Stomach smooth muscle (tissue), 2 donors: ENCODE data around the gene MTF2.
"Not testable (repeated sequence)": the region's sequence is repeated elsewhere in the genome, so short reads cannot be mapped to it uniquely, and the experiment has no call there.

Experiments
- H3K27ac ChIP-seq: one replicate; pipeline ENCODE4 v1.7.0; 2013; ENCODE audit warnings: mild to moderate bottlenecking, low read length, inconsistent platforms
- H3K27me3 ChIP-seq, 2 donors: one replicate each; pipeline ENCODE4 v1.7.0; 2013; ENCODE audit warnings: low read length in 2 of 2; ENCODE audit not compliant: insufficient read depth in 2 of 2, control insufficient read depth in 1 of 2
- H3K36me3 ChIP-seq, 2 donors: one replicate each; pipeline ENCODE4 v1.7.0; 2013; ENCODE audit warnings: low read length in 2 of 2; ENCODE audit not compliant: control insufficient read depth in 2 of 2, insufficient read depth in 2 of 2
- H3K4me1 ChIP-seq: one replicate; pipeline ENCODE4 v1.7.0; 2013; ENCODE audit warnings: low read length; ENCODE audit not compliant: control insufficient read depth, insufficient read depth
- H3K4me3 ChIP-seq, 2 donors: one replicate each; pipeline ENCODE4 v1.7.0; 2013; ENCODE audit warnings: low read length in 2 of 2
- H3K9ac ChIP-seq, 2 donors: one replicate each; pipeline ENCODE4 v1.7.0; 2013; ENCODE audit warnings: low read length in 2 of 2, mild to moderate bottlenecking in 1 of 2
- H3K9me3 ChIP-seq, 2 donors: one replicate each; pipeline ENCODE4 v1.7.0; 2013; ENCODE audit warnings: low read length in 2 of 2; ENCODE audit not compliant: control insufficient read depth in 2 of 2
- donor health status: healthy.
- donor health status: Pancreatic carcinoma.

MTF2 gene

GRCh38 chr1:93142161-93142560 lies 63.1 kb downstream of the MTF2 start:
- Histone ChIP-seq H3K4me1 (no peaks in the 10 kb centered on the region), H3K27me3 (no peaks in the 10 kb centered on the region), H3K9ac (no peak overlapping the region), H3K27ac (no peak overlapping the region), H3K9me3 (no peaks in the 10 kb centered on the region), H3K36me3 (peaks cover 0 to 7% of the 10 kb centered on the region in 2 donors), H3K4me3 (no peak overlapping the region)

GRCh38 chr1:93143136-93143535 lies 64.1 kb downstream of the MTF2 start:
- H3K9ac ChIP-seq, result no peak overlapping the region
- H3K4me3 ChIP-seq, result no peak overlapping the region
- no peaks in the 10 kb centered on the region for H3K4me1 ChIP-seq
- H3K27ac ChIP-seq, result no peak overlapping the region
- H3K27me3 ChIP-seq, result no peaks in the 10 kb centered on the region
- no peaks in the 10 kb centered on the region for H3K9me3 ChIP-seq
- H3K36me3 ChIP-seq, result no peaks in the 10 kb centered on the region

GRCh38 chr1:93143769-93144168 lies 64.7 kb downstream of the MTF2 start:
- Histone ChIP-seq H3K27ac (no peak overlapping the region), H3K4me3 (no peak overlapping the region), H3K36me3 (peaks cover 2 to 6% of the 10 kb centered on the region in 2 donors), H3K9me3 (no peaks in the 10 kb centered on the region), H3K9ac (no peak overlapping the region), H3K4me1 (no peaks in the 10 kb centered on the region), H3K27me3 (no peaks in the 10 kb centered on the region)

GRCh38 chr1:93148001-93148400 lies 68.9 kb downstream of the MTF2 start:
- no peak overlapping the region for H3K4me3 ChIP-seq
- H3K9me3 ChIP-seq, result no peaks in the 10 kb centered on the region
- no peaks in the 10 kb centered on the region for H3K4me1 ChIP-seq
- no peak overlapping the region for H3K9ac ChIP-seq
- no peaks in the 10 kb centered on the region for H3K27me3 ChIP-seq
- peaks cover 7 to 15% of the 10 kb centered on the region in 2 donors for H3K36me3 ChIP-seq
- no peak overlapping the region for H3K27ac ChIP-seq

- Histone ChIP-seq H3K4me1 (no peaks in the 10 kb centered on the region), H3K27me3 (no peaks in the 10 kb centered on the region), H3K27ac (no peak overlapping the region), H3K9me3 (no peaks in the 10 kb centered on the region), H3K9ac (no peak overlapping the region), H3K4me3 (no peak overlapping the region), H3K36me3 (peaks cover 15% of the 10 kb centered on the region in 2 donors)
These were observed 71.6 kb downstream of the MTF2 start for GRCh38 chr1:93150729-93151128.

GRCh38 chr1:93151474-93151873 lies 72.4 kb downstream of the MTF2 start:
- Histone ChIP-seq H3K9ac (no peak overlapping the region), H3K4me3 (no peak overlapping the region), H3K4me1 (no peaks in the 10 kb centered on the region), H3K27ac (no peak overlapping the region), H3K27me3 (no peaks in the 10 kb centered on the region), H3K36me3 (peaks cover 15 to 17% of the 10 kb centered on the region in 2 donors), H3K9me3 (no peaks in the 10 kb centered on the region)

- Histone ChIP-seq H3K4me1 (no peaks in the 10 kb centered on the region), H3K9me3 (no peaks in the 10 kb centered on the region), H3K36me3 (peaks cover 17 to 18% of the 10 kb centered on the region in 2 donors), H3K27me3 (no peaks in the 10 kb centered on the region), H3K27ac (no peak overlapping the region), H3K4me3 (no peak overlapping the region), H3K9ac (no peak overlapping the region)
These were observed 73.8 kb downstream of the MTF2 start for GRCh38 chr1:93152835-93153234.

GRCh38 chr1:93154898-93155297 lies 75.8 kb downstream of the MTF2 start:
- Histone ChIP-seq H3K27me3 (no peaks in the 10 kb centered on the region), H3K9ac (no peak overlapping the region), H3K27ac (no peak overlapping the region), H3K36me3 (peaks cover 7 to 21% of the 10 kb centered on the region in 2 donors), H3K9me3 (no peaks in the 10 kb centered on the region), H3K4me1 (no peaks in the 10 kb centered on the region), H3K4me3 (no peak overlapping the region)

GRCh38 chr1:93155335-93155734 lies 76.3 kb downstream of the MTF2 start:
- H3K4me1 ChIP-seq, result no peaks in the 10 kb centered on the region

GRCh38 chr1:93159337-93159736 lies 80.3 kb downstream of the MTF2 start:
- Histone ChIP-seq H3K36me3 (peaks cover 3 to 11% of the 10 kb centered on the region in 2 donors), H3K4me3 (no peak overlapping the region)

More at GRCh38 chr1:93155335-93155734, 76.3 kb downstream of the MTF2 start:
- H3K9ac ChIP-seq, result no peak overlapping the region
- H3K27ac ChIP-seq, result no peak overlapping the region
- H3K27me3 ChIP-seq, result no peaks in the 10 kb centered on the region
- H3K4me3 ChIP-seq, result no peak overlapping the region
- H3K36me3 ChIP-seq, result peaks cover 7 to 21% of the 10 kb centered on the region in 2 donors
- no peaks in the 10 kb centered on the region for H3K9me3 ChIP-seq

GRCh38 chr1:93163314-93163713 lies 84.2 kb downstream of the MTF2 start:
- H3K27me3 ChIP-seq, H3K4me3 ChIP-seq, H3K36me3 ChIP-seq, H3K4me1 ChIP-seq, H3K27ac ChIP-seq, H3K9me3 ChIP-seq, H3K9ac ChIP-seq: not testable (repeated sequence)

More at GRCh38 chr1:93159337-93159736, 80.3 kb downstream of the MTF2 start:
- H3K9ac ChIP-seq, result no peak overlapping the region
- no peaks in the 10 kb centered on the region for H3K4me1 ChIP-seq
- H3K9me3 ChIP-seq, result no peaks in the 10 kb centered on the region
- H3K27ac ChIP-seq, result no peak overlapping the region
- H3K27me3 ChIP-seq, result no peaks in the 10 kb centered on the region
